GM12878 (cell line): Measurements from ENCODE around the gene LEKR1.

Experiments
- BCL11A ChIP-seq: IDR thresholded peaks from 2 replicates; pipeline ENCODE4 v1.6.1; 2011; ENCODE audit warnings: low read depth, low read length
- CBFB ChIP-seq: IDR thresholded peaks from 2 replicates; pipeline ENCODE4 v1.6.1; 2016; ENCODE audit warnings: antibody characterized with exemption, low read depth
- CTCF ChIP-seq, 3 experiments: IDR thresholded peaks in 2 of 3; conservative IDR thresholded peaks in 1 of 3; 2 replicates each; pipeline ENCODE4 v1.5.1; 2011; ENCODE audit warnings: low read depth in 3 of 3, low read length in 3 of 3, mild to moderate bottlenecking in 3 of 3, control low read depth in 2 of 3, moderate library complexity in 2 of 3, inconsistent platforms in 1 of 3, mixed read lengths in 1 of 3; ENCODE audit not compliant: control insufficient read depth in 2 of 3, insufficient read depth in 1 of 3; ENCODE audit errors: extremely low read depth in 1 of 3
- DPF2 ChIP-seq: fragments of 450-650 bp; IDR thresholded peaks from 2 replicates; pipeline ENCODE4 v1.6.1; 2017; ENCODE audit warnings: mild to moderate bottlenecking
- EED ChIP-seq: sonication (generic); IDR thresholded peaks from 2 replicates; pipeline ENCODE4 v1.6.1; 2016; ENCODE audit warnings: antibody characterized with exemption, low read depth
- EGR1 ChIP-seq, 2 experiments: IDR thresholded peaks; 1 replicate in 1 of 2; 2 replicates in 1 of 2; pipeline ENCODE4 v1.6.1; 2011 to 2012; ENCODE audit warnings: low read depth in 2 of 2, low read length in 2 of 2, borderline replicate concordance in 1 of 2, mild to moderate bottlenecking in 1 of 2, moderate library complexity in 1 of 2
- ESRRA ChIP-seq: IDR thresholded peaks from 2 replicates; pipeline ENCODE4 v1.6.1; 2012; ENCODE audit warnings: mild to moderate bottlenecking, low read length, improper control_type of control experiment
- EZH2 ChIP-seq: IDR thresholded peaks from 2 replicates; pipeline ENCODE4 v1.6.1; 2012; ENCODE audit warnings: low read depth, mild to moderate bottlenecking, control low read depth, inconsistent platforms, low read length, borderline replicate concordance; ENCODE audit not compliant: control insufficient read depth
- KAT2A ChIP-seq: conservative IDR thresholded peaks from 2 replicates; pipeline ENCODE4 v1.6.1; 2011; ENCODE audit warnings: low read depth, low read length; ENCODE audit not compliant: control insufficient read depth
- POLR2AphosphoS5 ChIP-seq: IDR thresholded peaks from 2 replicates; pipeline ENCODE4 v1.6.1; 2011; ENCODE audit warnings: mild to moderate bottlenecking, low read length, inconsistent platforms
- POU2F2 ChIP-seq: IDR thresholded peaks from 3 replicates; pipeline ENCODE4 v1.6.1; 2011; ENCODE audit warnings: low read depth, mild to moderate bottlenecking, low read length, borderline replicate concordance
- RAD21 ChIP-seq: IDR thresholded peaks from 2 replicates; pipeline ENCODE4 v1.6.1; 2011; ENCODE audit warnings: mild to moderate bottlenecking, low read depth, low read length, moderate library complexity; ENCODE audit not compliant: insufficient read depth
- SP1 ChIP-seq: IDR thresholded peaks from one replicate; pipeline ENCODE4 v1.6.1; 2011; ENCODE audit warnings: low read depth, low read length

GRCh38 chr3:156792945-156793344 lies 33.2 kb upstream of the LEKR1 start:
- TF ChIP-seq BCL11A = no peak
- no peak for TF ChIP-seq EED
- TF ChIP-seq RAD21 = no peak
- TF ChIP-seq SP1 = no peak
- TF ChIP-seq ESRRA = no peak
- no peak for TF ChIP-seq POLR2AphosphoS5
- no peak for TF ChIP-seq EZH2
- no peak for TF ChIP-seq CBFB
- no peak for TF ChIP-seq CTCF (IDR thresholded peaks at IDR 0.05 in 2 of 3, conservative IDR thresholded peaks at IDR 0.05 in 1 of 3; ENCODE audit: control insufficient read depth in 2 of 3, extremely low read depth in 1 of 3, insufficient read depth in 1 of 3, low read depth in 3 of 3, low read length in 3 of 3)
- TF ChIP-seq DPF2 = no peak
- TF ChIP-seq EGR1 (IDR thresholded peaks at IDR 0.05; ENCODE audit: borderline replicate concordance in 1 of 2, low read depth in 2 of 2, low read length in 2 of 2) = no peak
- no peak for TF ChIP-seq KAT2A
- no peak for TF ChIP-seq POU2F2
